ENCODE data around the gene MPHOSPH8.
A peak's percentile ranks its signal among the peaks of the same experiment; 100 is the strongest.

The MPHOSPH8 gene, protein sequence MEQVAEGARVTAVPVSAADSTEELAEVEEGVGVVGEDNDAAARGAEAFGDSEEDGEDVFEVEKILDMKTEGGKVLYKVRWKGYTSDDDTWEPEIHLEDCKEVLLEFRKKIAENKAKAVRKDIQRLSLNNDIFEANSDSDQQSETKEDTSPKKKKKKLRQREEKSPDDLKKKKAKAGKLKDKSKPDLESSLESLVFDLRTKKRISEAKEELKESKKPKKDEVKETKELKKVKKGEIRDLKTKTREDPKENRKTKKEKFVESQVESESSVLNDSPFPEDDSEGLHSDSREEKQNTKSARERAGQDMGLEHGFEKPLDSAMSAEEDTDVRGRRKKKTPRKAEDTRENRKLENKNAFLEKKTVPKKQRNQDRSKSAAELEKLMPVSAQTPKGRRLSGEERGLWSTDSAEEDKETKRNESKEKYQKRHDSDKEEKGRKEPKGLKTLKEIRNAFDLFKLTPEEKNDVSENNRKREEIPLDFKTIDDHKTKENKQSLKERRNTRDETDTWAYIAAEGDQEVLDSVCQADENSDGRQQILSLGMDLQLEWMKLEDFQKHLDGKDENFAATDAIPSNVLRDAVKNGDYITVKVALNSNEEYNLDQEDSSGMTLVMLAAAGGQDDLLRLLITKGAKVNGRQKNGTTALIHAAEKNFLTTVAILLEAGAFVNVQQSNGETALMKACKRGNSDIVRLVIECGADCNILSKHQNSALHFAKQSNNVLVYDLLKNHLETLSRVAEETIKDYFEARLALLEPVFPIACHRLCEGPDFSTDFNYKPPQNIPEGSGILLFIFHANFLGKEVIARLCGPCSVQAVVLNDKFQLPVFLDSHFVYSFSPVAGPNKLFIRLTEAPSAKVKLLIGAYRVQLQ

DNA sequence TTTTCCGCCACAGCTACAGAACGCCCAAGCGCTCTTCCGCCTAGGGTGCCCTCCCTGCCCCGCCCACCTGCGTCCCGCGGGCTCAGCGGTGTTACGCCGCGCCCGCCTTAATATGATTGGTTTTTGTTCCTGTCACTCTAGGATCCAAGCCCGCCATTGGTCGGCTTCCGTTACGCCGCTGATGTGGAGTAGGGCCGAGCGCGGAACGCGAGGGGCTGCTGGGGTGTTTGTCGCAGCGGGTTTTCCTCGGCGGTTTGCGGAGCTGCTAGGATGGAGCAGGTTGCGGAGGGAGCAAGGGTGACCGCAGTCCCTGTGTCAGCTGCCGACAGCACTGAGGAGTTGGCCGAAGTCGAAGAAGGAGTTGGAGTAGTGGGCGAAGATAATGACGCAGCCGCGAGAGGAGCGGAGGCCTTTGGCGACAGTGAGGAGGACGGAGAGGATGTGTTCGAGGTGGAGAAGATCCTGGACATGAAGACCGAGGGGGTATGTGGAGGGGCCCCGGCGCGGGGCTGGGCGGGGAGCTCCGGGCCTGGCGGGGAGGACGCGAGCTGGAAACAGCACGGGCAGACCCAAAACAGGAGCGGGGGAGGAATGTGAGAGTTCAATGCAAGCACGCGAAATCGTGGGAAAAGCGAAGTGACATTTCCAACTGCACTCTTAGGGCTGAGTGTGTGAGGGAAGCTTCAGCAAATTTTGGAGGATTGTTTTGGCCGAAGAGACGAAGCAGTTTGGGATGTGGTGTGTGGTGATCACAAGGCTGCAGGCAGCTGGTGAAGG is at the start of gene MPHOSPH8:
MPHOSPH8 (plus strand) TSS at position 181 of the 777 bp plus-strand sequence; CDS start at position 271, 90 bp downstream.
- FAIRE-seq (peak; percentile 16), DNase-seq (ENCODE audit: insufficient read length, low spot score) (peak; percentile 91)

DNA sequence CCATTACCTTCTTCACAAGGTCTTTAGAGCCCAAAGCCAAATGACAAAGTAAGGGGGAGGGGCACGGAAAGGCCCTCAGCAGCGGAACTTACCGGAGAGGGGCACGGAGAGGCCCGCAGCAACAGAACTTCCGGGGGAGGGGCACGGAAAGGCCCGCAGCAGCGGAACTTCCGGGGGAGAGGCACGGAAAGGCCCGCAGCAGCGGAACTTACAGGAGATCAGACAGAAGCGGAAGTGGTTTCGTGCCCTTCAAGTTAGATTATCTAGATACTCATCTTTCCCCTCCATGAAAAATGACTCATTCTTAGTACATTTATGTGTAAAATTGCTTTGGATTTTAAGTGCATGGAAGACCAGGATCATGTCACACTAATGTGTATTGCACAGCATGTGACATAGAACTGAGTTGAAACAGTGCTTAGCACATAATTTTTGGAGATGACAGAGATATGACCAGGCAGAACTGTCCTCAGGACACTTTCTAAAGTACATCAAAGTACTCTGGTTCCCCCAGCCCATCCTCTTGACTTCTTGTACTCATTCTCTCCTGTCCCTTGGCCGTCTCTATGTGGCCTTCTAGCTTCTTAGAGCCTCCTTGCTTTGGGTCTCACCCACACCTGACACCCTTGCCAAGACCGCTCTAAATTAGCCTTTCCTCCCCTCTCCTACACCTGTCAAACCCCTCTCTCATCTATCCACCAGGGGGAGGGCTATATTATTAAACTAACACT is 46.4 kb upstream of the MPHOSPH8 start:
- no peak for FAIRE-seq

DNA sequence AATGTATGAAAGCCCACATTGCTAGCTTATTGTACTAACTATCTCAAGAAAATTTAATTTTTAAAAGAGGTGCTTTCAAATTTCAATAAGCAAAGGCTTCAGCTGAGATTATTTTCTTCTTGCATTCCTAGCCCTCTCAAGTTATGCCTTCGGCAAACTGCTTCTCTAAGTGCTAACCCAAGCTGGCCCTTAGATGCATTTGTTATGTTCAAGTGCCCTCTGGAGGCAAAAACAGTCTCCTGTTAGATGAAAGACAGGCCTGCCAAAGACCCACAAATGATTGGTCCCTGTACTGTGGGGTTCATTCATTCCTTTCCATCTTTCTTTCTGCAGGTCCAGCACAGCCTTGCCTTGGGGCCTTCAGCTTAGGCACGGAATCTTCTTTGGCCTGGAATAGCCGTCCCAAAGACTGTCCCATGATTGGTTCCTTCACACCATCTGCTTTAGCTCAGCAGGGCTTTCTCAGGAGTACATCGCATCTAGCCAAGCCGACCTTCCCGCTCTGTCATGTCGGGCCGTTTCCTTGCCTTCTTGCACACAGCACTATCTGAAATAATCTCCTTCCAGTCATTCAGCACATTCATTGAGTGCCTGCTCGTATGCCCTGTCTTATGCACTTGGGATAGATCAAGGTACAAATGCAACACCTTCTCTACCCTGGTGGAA is 45.7 kb upstream of the MPHOSPH8 start:
- FAIRE-seq (no peak), DNase-seq (ENCODE audit: insufficient read length, low spot score) (no peak)

More for the DNA sequence above, 46.4 kb upstream of the MPHOSPH8 start:
- DNase-seq (ENCODE audit: insufficient read length, low spot score) = no peak

DNA sequence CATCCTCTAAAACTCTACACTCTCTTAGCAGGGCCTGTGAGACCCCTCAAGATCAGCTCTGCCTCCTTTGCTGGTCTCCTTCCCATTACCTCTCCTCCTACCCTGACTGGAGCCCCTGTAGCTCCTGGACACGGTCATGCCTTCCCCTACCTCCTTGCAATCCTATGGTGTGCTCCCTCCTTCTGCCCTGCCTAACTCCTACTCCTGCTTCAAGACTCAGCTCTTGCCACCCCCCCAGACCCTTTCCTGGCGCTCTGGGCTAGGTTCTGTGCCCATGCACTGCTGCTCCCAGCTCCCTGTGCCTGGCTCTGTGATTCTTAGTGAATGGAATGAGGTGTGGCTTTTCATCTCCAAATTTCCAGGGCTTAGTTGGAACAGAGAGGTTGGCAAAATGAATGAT is 44.1 kb upstream of the MPHOSPH8 start:
- FAIRE-seq = no peak

DNA sequence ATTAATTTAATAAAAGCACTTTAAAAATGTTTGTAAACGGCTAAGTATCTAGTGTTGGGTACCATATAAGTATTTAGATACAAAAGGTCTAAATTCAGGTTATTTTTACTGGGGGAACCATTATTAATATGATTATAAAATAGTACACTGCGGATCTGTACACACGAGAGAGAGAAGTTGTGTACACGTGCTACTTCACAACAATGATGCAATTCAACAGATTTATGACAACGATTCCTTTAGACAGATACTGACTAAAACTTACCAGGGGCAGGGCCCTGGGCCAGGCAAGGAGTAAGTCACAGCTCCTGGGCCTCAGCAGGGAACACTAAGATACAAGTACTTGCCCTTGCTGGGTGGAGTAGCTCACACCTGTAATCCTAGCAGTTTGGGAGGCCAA is 43.0 kb upstream of the MPHOSPH8 start:
- no peak for DNase-seq (ENCODE audit: insufficient read length, low spot score)
- FAIRE-seq = no peak

More for the DNA sequence above, 44.1 kb upstream of the MPHOSPH8 start:
- DNase-seq (ENCODE audit: insufficient read length, low spot score) = no peak

DNA sequence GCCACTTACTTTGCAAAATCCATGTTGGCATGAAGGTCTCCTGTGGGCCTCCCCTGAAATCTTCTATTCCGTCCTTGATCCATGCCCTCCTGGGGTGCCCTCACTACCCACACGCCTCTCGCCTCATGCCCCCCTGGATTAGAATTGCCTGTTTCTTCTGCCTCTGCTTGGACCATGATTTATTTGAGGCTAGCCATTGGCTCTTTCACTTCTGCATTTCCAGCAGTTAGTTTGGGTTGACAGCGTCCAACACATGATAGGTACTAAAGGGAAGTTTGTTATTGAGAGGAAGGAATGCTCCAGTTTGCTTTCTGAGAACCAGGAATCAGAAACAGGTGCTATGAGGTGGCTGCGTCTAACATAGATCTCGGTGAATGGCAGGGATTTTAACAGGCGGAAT is 41.6 kb upstream of the MPHOSPH8 start:
- DNase-seq (ENCODE audit: insufficient read length, low spot score) (no peak), FAIRE-seq (no peak)

DNA sequence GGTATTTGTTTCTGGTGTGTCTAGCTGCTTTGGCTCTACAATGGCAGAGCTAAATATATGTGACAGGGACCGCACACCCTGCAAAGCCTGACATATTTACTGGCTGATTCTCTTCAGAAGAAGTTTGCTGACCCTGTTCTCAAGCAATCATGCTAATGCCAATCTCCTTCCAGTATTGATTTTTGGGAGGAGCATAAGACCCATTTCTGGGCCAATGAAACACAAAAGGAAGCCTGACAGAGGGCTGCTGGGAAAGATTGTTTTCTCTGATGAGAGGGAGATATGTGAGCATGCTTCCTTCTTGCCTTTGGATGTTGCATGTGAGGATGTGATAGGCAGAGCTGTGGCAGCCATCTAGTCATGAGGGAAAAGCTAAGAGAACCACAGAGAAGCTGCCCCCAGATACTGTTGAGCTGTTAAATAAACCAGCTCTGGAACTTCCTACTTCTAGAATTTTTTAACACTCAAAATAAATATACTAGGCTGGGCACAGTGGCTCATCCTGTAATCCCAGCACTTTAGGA is 40.7 kb upstream of the MPHOSPH8 start:
- no peak for DNase-seq (ENCODE audit: insufficient read length, low spot score)
- no peak for FAIRE-seq

DNA sequence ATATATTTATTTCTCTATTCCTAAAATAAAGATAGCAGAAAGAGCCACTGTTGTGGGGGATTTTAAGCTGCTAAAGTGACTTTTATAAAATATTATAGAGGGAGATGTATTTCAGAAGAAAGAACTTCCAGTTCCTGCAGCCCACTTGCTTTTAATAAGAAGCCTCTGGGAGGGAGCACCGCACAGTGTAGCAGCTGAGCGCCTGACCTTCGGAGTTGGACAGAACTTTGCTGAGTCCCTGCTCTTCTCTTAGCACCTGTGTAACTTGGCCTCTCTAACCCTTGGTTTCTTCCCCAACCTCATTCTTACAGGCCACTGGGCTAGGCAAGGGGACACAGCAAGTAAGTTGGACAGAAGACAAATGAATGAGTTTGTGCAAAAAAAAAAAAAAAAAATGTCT is 37.4 kb upstream of the MPHOSPH8 start:
- DNase-seq (ENCODE audit: insufficient read length, low spot score) (no peak), FAIRE-seq (no peak)

DNA sequence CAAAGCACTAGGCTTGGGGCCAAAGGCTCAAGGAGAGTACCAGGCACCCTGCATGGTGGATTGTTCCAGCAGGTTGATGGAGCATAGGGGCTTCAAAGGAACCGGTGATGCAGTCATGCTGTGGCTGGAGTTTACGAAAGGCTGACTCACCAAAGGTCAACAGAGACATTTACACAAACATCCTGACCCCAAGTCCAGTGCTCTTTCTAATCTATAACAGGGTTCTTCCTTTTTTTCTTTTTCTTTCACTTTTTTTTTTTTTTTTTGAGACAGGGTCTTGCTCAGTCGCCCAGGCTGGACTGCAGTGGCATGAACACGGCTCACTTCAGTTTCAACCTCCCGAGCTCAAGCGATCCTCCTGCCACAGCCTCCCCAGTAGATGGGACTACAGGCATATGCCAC is 36.5 kb upstream of the MPHOSPH8 start:
- FAIRE-seq = no peak
- DNase-seq (ENCODE audit: insufficient read length, low spot score) = no peak

DNA sequence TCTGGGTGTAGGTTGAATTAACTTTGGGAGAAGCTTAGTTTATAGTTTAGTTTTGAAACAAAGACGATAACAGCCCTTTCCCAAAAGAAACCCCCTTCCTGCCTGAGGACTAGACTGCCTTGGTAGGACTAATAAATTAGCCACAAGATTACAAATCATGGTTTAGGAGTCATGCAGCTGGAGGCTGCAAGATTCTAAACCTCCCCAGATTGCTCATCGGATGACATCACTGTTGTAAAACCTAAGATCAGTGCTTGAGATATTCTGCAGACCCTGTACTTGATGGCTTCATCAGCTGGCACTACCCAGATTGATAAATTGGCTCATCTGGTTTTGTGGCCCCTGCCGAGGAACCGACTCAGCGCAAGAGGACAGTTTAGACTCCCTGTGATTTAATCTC is 35.9 kb upstream of the MPHOSPH8 start:
- DNase-seq (ENCODE audit: insufficient read length, low spot score) (no peak), FAIRE-seq (no peak)

DNA sequence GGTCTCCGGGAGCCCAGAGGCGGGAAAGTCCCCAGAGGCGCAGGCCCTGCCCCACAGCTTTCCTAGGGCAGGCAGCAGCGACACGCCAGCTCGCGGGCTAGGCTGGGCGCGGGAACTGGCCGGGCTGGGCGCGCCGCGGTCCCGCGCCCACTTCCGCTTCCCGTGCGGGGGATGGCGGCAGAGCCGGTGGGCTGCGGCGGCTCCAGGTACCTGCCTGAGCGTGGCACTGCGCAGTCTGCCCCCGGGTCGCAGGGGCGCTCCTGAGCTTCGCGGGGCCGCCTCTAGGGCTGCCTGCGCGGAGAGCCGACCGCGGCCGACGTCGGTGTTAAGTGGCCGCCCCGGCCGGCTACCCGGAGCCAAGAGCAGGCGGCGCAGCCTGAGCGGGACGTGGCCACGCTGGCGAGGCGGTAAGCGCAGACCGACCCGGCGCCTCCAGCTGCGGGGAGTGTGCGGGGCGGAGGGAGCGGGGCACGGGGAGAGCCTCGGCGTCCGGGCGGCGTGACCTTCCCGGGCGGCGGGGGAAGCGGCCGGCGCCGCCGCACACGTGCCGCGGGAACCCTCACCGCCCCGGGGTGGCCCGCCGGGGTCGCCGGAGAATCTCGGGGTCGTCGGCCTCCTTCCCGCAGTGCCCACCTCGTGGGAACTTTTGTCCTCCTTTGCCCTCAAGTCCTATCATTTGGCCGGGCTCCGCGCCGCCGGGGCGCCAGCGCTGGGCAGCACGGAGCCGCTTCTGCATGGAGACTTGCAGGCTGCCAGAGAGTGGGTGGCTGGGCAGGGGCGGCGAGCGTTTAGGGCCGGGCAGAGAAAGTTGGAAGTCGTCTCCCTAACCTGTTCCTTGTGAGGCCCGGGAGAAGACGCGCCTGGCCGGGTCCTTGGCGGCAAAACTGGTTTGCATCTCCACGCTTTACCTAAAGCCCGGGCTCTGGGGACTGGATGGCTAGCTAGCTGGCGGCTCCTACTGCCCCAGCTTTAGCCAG is 31.4 kb upstream of the MPHOSPH8 start:
- FAIRE-seq = no peak
- no peak for DNase-seq (ENCODE audit: insufficient read length, low spot score)

DNA sequence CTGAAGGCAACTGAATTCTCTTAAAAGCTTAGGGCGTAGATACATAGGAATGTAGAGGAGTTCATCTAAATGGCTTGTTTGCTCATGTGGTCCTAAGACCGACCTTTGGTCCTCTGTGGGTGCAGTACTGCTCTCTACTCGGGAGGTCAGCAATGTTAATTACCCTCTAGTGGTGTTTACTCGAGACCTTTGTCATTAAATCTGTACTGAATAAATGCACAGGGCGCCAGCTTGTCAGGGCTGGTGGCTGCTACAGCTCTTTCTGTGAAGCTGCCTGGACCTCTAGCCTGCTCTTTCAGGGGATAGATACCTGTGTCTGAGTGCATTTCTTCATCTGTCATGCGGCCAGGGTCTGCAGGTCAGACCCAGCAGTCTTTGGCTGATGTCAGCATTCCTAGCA is 29.2 kb upstream of the MPHOSPH8 start:
- DNase-seq (ENCODE audit: insufficient read length, low spot score) (no peak), FAIRE-seq (no peak)

DNA sequence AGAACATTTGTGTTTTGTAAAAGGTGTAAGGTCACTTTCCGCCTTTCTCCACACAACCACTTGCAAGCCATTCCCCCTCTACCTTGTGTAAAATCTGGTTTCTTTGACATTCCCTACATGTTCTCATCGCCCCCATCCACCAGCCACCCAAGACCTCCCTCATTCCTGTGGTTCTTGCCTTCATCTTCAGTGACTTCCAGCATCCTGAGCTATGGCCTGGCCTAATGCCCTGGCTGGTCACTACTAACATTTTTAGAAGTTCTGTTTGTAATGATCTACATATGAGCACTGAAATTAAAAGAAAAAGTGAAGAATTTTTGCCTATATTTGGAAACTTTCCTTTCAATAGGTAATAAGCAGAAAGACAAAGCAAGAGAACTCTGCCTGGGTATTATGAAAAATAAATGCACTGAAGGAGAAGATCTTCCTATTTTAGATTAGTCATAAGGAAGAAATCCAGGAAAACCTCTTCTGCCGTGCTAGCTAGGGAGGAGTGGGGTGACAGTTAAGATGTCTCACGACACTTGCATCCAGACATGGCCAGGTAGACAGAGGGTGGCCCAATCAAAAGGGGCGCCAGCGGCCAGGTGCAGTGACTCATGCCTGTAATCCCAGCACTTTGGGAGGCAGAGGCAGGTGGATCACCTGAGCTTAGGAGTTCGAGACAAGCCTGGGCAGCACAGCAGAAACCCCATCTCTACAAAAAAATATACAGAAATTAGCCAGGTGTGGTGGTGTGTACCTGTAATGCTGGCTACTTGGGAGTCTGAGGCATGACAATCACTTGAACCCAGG is 28.1 kb upstream of the MPHOSPH8 start:
- DNase-seq (ENCODE audit: insufficient read length, low spot score) = no peak
- no peak for FAIRE-seq

DNA sequence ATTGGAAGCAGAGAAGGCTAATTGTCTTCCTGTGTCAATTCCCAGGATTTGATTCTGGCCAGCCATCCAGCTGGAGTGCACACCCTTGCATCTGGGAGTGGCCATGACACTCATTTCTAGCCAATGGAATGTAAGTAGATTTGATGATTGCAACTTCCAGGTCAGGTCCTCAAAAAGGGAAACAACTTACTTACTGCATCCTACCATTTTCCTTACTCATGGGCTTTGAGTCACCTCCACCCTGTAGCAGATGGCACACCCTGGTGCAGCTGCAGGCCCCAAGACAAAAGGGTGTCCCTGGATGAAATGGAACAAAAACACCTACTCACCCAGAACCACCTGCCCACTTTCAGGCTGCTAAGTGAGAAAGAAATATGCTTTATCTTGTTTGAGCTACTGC is 27.3 kb upstream of the MPHOSPH8 start:
- FAIRE-seq = no peak
- DNase-seq (ENCODE audit: insufficient read length, low spot score) = no peak

DNA sequence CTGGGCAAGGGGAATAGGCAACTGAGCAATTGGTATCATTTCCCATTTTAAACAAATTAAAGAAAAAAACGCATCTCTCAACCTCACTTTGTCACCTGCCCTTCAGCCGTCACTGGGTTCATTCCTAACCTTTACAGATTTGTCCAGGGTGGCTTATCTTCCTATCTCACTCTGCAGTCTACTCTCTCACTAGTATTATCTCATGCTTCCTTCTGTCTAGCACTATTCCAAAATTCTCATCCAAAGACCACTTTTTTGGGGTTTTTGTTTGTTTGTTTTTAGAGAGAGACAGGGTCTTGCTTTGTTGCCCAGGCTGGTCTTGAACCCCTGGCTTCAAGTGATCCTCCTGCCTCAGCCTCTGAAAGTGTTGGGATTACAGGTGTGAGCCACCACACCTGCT is 26.7 kb upstream of the MPHOSPH8 start:
- DNase-seq (ENCODE audit: insufficient read length, low spot score) (no peak), FAIRE-seq (no peak)

DNA sequence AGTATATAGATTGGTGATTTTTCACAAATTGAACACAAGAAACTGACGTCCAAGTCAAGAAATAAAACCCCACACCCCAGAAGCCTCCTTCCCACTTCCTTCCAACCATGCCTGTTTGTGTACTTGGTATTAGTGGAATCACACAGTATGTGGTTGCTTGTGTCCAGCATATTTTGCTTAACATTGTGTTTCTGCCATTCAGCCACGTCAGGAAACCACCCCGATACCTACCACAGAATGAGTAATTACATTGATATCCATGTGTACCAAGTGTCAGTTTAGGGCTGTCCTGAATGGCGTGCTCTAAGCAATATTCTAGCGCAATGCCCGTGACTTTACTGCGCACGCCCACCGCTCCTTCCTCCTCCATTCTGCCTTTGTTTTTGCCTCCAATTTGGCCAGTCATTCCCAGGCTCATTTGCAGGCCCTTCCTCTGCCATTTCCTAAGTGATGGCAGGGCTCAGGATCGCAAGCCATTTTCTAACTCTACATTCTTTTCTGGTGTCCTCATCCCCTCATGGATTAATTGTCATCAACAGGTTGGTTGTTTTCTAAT is 25.9 kb upstream of the MPHOSPH8 start:
- no peak for FAIRE-seq

DNA sequence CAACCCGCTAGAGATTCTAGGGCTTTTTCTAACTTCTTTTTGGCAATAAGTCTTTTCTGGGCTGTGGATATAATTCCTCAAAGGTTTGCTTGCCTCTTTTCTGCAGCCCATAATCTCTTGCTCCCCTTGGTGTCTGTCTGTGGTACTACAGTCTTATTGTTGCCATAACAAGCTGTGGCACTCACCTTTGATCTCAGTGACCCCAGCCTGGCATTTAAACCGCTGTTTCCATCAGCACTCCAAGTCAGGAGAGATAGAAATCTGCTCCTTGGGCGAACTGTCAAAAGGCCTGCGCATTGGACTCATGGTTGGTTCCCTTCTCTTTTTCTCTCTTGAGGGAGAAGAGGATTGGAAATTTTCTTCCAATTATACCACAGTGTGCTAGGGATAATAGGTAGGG is 14.5 kb upstream of the MPHOSPH8 start:
- FAIRE-seq (no peak), DNase-seq (ENCODE audit: insufficient read length, low spot score) (no peak)

More for the DNA sequence above, 25.9 kb upstream of the MPHOSPH8 start:
- DNase-seq (ENCODE audit: insufficient read length, low spot score) = no peak

All from HTR-8/SVneo (cell line).